OCI-LY3 (cell line): Measurements from ENCODE around the gene C17orf50.

ENCODE experiments used
- H2AFZ ChIP-seq: fragments of 200-600, 300-600 bp; shearing (Covaris generic); 2 replicates; pipeline ENCODE4 v1.6.0; 2014; ENCODE audit warnings: antibody characterized with exemption, low read depth, low read length
- H3K27ac ChIP-seq: fragments of 200-600, 300-600 bp; sonication (generic); 2 replicates; pipeline ENCODE4 v1.5.1; 2014; ENCODE audit warnings: mild to moderate bottlenecking, low read length, moderate library complexity, mixed read lengths
- H3K27me3 ChIP-seq: fragments of 200-600, 300-600 bp; sonication (generic); 2 replicates; pipeline ENCODE4 v1.6.1; 2014; ENCODE audit warnings: low read depth, low read length, mixed read lengths
- H3K36me3 ChIP-seq: fragments of 200-600, 300-600 bp; sonication (generic); replicated peaks from 2 replicates; pipeline ENCODE3; 2014; ENCODE audit warnings: low read depth, low read length, mixed read lengths
- H3K4me1 ChIP-seq: fragments of 300-600, 200-600 bp; sonication (generic); 2 replicates; pipeline ENCODE4 v1.6.1; 2014; ENCODE audit warnings: low read length, mixed read lengths
- H3K4me2 ChIP-seq: fragments of 200-600, 300-600 bp; sonication (generic); 2 replicates; pipeline ENCODE4 v1.6.1; 2014; ENCODE audit warnings: low read length, mixed read lengths
- H3K4me3 ChIP-seq: fragments of 300-600, 200-600 bp; sonication (generic); 2 replicates; pipeline ENCODE4 v1.5.1; 2014; ENCODE audit warnings: antibody characterized with exemption, mild to moderate bottlenecking, low read length, moderate library complexity
- H3K79me2 ChIP-seq: fragments of 300-600, 200-600 bp; shearing (Covaris generic); 2 replicates; pipeline ENCODE4 v1.6.1; 2014; ENCODE audit warnings: mild to moderate bottlenecking, low read length, mixed read lengths
- H3K9ac ChIP-seq: fragments of 300-600, 200-600 bp; shearing (Covaris generic); 2 replicates; pipeline ENCODE4 v1.6.0; 2014; ENCODE audit warnings: mild to moderate bottlenecking, low read length, moderate library complexity
- H3K9me3 ChIP-seq: fragments of 200-600, 300-600 bp; shearing (Covaris generic); 2 replicates; pipeline ENCODE4 v1.6.1; 2014; ENCODE audit warnings: low read length, mixed read lengths; ENCODE audit not compliant: insufficient read depth
- H4K20me1 ChIP-seq: fragments of 200-600, 300-600 bp; sonication (generic); 2 replicates; pipeline ENCODE4 v1.6.1; 2016; ENCODE audit warnings: low read length, mixed read lengths; ENCODE audit not compliant: insufficient read depth
- EZH2phosphoT487 ChIP-seq: fragments of 200-600 bp; shearing (Covaris generic); IDR thresholded peaks from 2 replicates; pipeline ENCODE4 v1.6.1; 2018; ENCODE audit warnings: antibody characterized with exemption, mixed run types, low read depth
- TF ChIP-seq, protein P1 (sequence below): fragments of 200-600, 300-600 bp; sonication (generic); IDR thresholded peaks from 2 replicates; pipeline ENCODE4 v1.5.1; 2014; ENCODE audit warnings: antibody characterized with exemption, low read length, low read depth

The C17orf50 gene

GRCh38 chr17:35795871-35796265, 35.2 kb downstream of the C17orf50 start:
- Histone ChIP-seq H3K4me1 (0 out of 2 replicates have a peak, but pooled peaks cover 3% of the 10 kb centered on the region), H3K79me2 (no peaks in the 10 kb centered on the region), H3K9ac (no peak overlapping the region; the same call in 1 of the 2 replicates), H3K4me3 (peak overlapping the region; percentile 73), H2AFZ (no peak overlapping the region), H3K27ac (no peak overlapping the region), H3K9me3 (no peaks in the 10 kb centered on the region), H3K27me3 (peaks cover 72% of the 10 kb centered on the region), H3K4me2 (peak overlapping the region; percentile 88), H4K20me1 (no peaks in the 10 kb centered on the region), H3K36me3 (no peaks in the 10 kb centered on the region)
- TF ChIP-seq, protein P1, sequence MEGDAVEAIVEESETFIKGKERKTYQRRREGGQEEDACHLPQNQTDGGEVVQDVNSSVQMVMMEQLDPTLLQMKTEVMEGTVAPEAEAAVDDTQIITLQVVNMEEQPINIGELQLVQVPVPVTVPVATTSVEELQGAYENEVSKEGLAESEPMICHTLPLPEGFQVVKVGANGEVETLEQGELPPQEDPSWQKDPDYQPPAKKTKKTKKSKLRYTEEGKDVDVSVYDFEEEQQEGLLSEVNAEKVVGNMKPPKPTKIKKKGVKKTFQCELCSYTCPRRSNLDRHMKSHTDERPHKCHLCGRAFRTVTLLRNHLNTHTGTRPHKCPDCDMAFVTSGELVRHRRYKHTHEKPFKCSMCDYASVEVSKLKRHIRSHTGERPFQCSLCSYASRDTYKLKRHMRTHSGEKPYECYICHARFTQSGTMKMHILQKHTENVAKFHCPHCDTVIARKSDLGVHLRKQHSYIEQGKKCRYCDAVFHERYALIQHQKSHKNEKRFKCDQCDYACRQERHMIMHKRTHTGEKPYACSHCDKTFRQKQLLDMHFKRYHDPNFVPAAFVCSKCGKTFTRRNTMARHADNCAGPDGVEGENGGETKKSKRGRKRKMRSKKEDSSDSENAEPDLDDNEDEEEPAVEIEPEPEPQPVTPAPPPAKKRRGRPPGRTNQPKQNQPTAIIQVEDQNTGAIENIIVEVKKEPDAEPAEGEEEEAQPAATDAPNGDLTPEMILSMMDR: no peak
- TF ChIP-seq EZH2phosphoT487: no peak

- TF ChIP-seq, protein P1: no peak
- no peak for TF ChIP-seq EZH2phosphoT487
- Histone ChIP-seq H3K27me3 (peaks cover 62% of the 10 kb centered on the region), H4K20me1 (no peaks in the 10 kb centered on the region), H3K79me2 (no peaks in the 10 kb centered on the region), H2AFZ (no peak overlapping the region), H3K27ac (no peak overlapping the region), H3K36me3 (no peaks in the 10 kb centered on the region), H3K9ac (no peak overlapping the region), H3K4me2 (no peak overlapping the region), H3K4me1 (peaks cover 8% of the 10 kb centered on the region), H3K9me3 (no peaks in the 10 kb centered on the region), H3K4me3 (no peak overlapping the region)
Observed at GRCh38 chr17:35796942-35797341, 36.3 kb downstream of the C17orf50 start.

DNA sequence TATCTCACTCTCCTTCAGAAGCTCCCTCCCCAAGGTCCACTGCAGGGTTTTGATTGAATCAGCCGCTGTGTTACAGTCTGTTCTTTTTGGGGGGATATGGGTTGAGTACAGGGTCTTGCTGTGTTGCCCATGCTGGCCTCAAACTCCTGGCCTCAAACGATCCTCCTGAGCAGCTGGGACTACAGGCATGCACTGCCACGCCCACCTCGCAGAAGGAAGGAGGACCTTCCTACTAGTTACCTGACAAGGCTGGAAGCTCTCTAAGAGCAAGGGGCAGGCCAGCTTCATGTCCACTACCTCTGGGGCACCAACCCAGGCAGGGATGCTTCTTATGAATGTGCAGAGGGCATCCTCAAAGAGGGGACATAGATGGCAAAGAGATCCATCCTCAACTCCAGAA, 36.7 kb downstream of the C17orf50 start:
- Histone ChIP-seq H3K27ac (no peak overlapping the region), H2AFZ (no peak overlapping the region), H3K9ac (no peak overlapping the region), H3K4me3 (no peak overlapping the region), H4K20me1 (no peaks in the 10 kb centered on the region), H3K36me3 (no peaks in the 10 kb centered on the region), H3K79me2 (no peaks in the 10 kb centered on the region), H3K27me3 (peaks cover 58% of the 10 kb centered on the region), H3K9me3 (no peaks in the 10 kb centered on the region), H3K4me1 (peaks cover 8% of the 10 kb centered on the region), H3K4me2 (no peak overlapping the region)
- TF ChIP-seq, protein P1: no peak
- TF ChIP-seq EZH2phosphoT487: no peak

GRCh38 chr17:35797918-35798317, 37.2 kb downstream of the C17orf50 start:
- H3K79me2 ChIP-seq: no peaks in the 10 kb centered on the region
- H3K9me3 ChIP-seq: no peaks in the 10 kb centered on the region
- H3K4me2 ChIP-seq: no peak overlapping the region
- no peak for TF ChIP-seq EZH2phosphoT487
- TF ChIP-seq, protein P1: no peak
- no peaks in the 10 kb centered on the region for H4K20me1 ChIP-seq
- no peak overlapping the region for H3K27ac ChIP-seq
- H3K36me3 ChIP-seq: no peaks in the 10 kb centered on the region
- H3K4me3 ChIP-seq: no peak overlapping the region
- H3K9ac ChIP-seq: no peak overlapping the region
- H2AFZ ChIP-seq: no peak overlapping the region
- H3K27me3 ChIP-seq: peaks cover 52% of the 10 kb centered on the region
- H3K4me1 ChIP-seq: peaks cover 8% of the 10 kb centered on the region
